ENCODE data around the gene TLR5.

DNA sequence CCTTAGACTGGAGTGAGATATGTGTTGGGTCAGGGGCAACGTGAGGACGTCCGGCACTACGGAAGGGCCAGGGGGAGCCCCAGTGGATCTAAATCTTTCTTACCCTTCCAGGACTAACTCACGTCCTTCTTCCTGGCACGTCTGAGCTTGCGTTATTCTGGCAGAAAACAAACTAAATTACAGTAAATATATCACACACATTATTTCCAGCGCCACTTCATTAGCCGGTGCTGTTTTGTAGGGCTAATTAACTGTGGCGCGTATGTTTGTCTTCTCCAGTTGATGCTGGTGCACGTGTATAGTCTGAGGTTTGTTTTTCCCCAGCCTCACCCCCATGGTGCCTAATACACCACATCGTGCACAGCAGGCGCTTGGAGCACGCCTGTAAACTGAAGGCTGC, 59.2 kb downstream of the TLR5 start:
- TF ChIP-seq, protein P1, sequence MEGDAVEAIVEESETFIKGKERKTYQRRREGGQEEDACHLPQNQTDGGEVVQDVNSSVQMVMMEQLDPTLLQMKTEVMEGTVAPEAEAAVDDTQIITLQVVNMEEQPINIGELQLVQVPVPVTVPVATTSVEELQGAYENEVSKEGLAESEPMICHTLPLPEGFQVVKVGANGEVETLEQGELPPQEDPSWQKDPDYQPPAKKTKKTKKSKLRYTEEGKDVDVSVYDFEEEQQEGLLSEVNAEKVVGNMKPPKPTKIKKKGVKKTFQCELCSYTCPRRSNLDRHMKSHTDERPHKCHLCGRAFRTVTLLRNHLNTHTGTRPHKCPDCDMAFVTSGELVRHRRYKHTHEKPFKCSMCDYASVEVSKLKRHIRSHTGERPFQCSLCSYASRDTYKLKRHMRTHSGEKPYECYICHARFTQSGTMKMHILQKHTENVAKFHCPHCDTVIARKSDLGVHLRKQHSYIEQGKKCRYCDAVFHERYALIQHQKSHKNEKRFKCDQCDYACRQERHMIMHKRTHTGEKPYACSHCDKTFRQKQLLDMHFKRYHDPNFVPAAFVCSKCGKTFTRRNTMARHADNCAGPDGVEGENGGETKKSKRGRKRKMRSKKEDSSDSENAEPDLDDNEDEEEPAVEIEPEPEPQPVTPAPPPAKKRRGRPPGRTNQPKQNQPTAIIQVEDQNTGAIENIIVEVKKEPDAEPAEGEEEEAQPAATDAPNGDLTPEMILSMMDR (conservative IDR thresholded peaks at IDR 0.05): no peak
- no peak for TF ChIP-seq EZH2 (IDR thresholded peaks at IDR 0.05; ENCODE audit: low read depth)
